ENCODE data around the gene PLCL2. TPM values are rescaled to one million over a fixed set of nuclear protein-coding genes. Genes with fewer than 3 reads are reported as not detected.
"Not testable (repeated sequence)": the region's sequence is repeated elsewhere in the genome, so short reads cannot be mapped to it uniquely, and the experiment has no call there.

PLCL2 gene
- polyA plus RNA-seq, 1 donor, result 10.2 TPM

- H3K4me3 ChIP-seq (ENCODE audit: low read length); H3K4me1 ChIP-seq (ENCODE audit: control insufficient read depth, insufficient read depth, low read length); H3K27ac ChIP-seq (ENCODE audit: low read length); H3K36me3 ChIP-seq (ENCODE audit: control insufficient read depth, insufficient read depth, low read length); DNase-seq; H3K9me3 ChIP-seq (ENCODE audit: control insufficient read depth, low read depth, low read length); H3K27me3 ChIP-seq (ENCODE audit: control insufficient read depth, insufficient read depth, low read length): not testable (repeated sequence)
- WGBS (ENCODE audit: insufficient coverage, low lambda C conversion rate), result no CpG with 5 or more reads among the region's 3 CpGs
Measured at GRCh38 chr3:17128671-17129070, 243.9 kb downstream of the PLCL2 start.

- Histone ChIP-seq H3K4me1 (ENCODE audit: control insufficient read depth, insufficient read depth, low read length) (no peaks in the 10 kb centered on the region), H3K27ac (ENCODE audit: low read length) (no peak overlapping the region), H3K36me3 (ENCODE audit: control insufficient read depth, insufficient read depth, low read length) (no peaks in the 10 kb centered on the region), H3K27me3 (ENCODE audit: control insufficient read depth, insufficient read depth, low read length) (no peaks in the 10 kb centered on the region), H3K9me3 (ENCODE audit: control insufficient read depth, low read depth, low read length) (no peaks in the 10 kb centered on the region), H3K4me3 (ENCODE audit: low read length) (no peak overlapping the region)
- WGBS (ENCODE audit: insufficient coverage, low lambda C conversion rate), result 100% methylated on average over 1 of the region's 3 CpGs
- no peak for DNase-seq
Measured at GRCh38 chr3:17129556-17129955, 244.8 kb downstream of the PLCL2 start.

GRCh38 chr3:17130956-17131355, 246.2 kb downstream of the PLCL2 start:
- Histone ChIP-seq H3K36me3 (ENCODE audit: control insufficient read depth, insufficient read depth, low read length) (no peaks in the 10 kb centered on the region), H3K4me3 (ENCODE audit: low read length) (no peak overlapping the region), H3K27me3 (ENCODE audit: control insufficient read depth, insufficient read depth, low read length) (no peaks in the 10 kb centered on the region), H3K9me3 (ENCODE audit: control insufficient read depth, low read depth, low read length) (no peaks in the 10 kb centered on the region), H3K27ac (ENCODE audit: low read length) (no peak overlapping the region), H3K4me1 (ENCODE audit: control insufficient read depth, insufficient read depth, low read length) (no peaks in the 10 kb centered on the region)
- no CpG with 5 or more reads among the region's 3 CpGs for WGBS (ENCODE audit: insufficient coverage, low lambda C conversion rate)
- no peak for DNase-seq

GRCh38 chr3:17132286-17133115, 247.7 kb downstream of the PLCL2 start:
- Histone ChIP-seq H3K4me3 (ENCODE audit: low read length) (no peak overlapping the region), H3K9me3 (ENCODE audit: control insufficient read depth, low read depth, low read length) (no peaks in the 10 kb centered on the region), H3K27me3 (ENCODE audit: control insufficient read depth, insufficient read depth, low read length) (no peaks in the 10 kb centered on the region), H3K4me1 (ENCODE audit: control insufficient read depth, insufficient read depth, low read length) (no peaks in the 10 kb centered on the region), H3K36me3 (ENCODE audit: control insufficient read depth, insufficient read depth, low read length) (no peaks in the 10 kb centered on the region), H3K27ac (ENCODE audit: low read length) (no peak overlapping the region)
- DNase-seq, result no peak
- WGBS (ENCODE audit: insufficient coverage, low lambda C conversion rate), result no CpG with 5 or more reads among the region's 10 CpGs

- Histone ChIP-seq H3K4me3 (ENCODE audit: low read length) (no peak overlapping the region), H3K27me3 (ENCODE audit: control insufficient read depth, insufficient read depth, low read length) (no peaks in the 10 kb centered on the region), H3K36me3 (ENCODE audit: control insufficient read depth, insufficient read depth, low read length) (no peaks in the 10 kb centered on the region), H3K4me1 (ENCODE audit: control insufficient read depth, insufficient read depth, low read length) (no peaks in the 10 kb centered on the region), H3K9me3 (ENCODE audit: control insufficient read depth, low read depth, low read length) (no peaks in the 10 kb centered on the region), H3K27ac (ENCODE audit: low read length) (no peak overlapping the region)
- peak in 1 of 2 donors; percentile 13 for DNase-seq
- no CpG with 5 or more reads among the region's 19 CpGs for WGBS (ENCODE audit: insufficient coverage, low lambda C conversion rate)
Measured at GRCh38 chr3:17133632-17134545, 249.1 kb downstream of the PLCL2 start.

GRCh38 chr3:17135696-17136095, 250.9 kb downstream of the PLCL2 start:
- H3K4me3 ChIP-seq (ENCODE audit: low read length), result no peak overlapping the region
- no peak overlapping the region for H3K27ac ChIP-seq (ENCODE audit: low read length)
- no peaks in the 10 kb centered on the region for H3K9me3 ChIP-seq (ENCODE audit: control insufficient read depth, low read depth, low read length)
- H3K27me3 ChIP-seq (ENCODE audit: control insufficient read depth, insufficient read depth, low read length), result no peaks in the 10 kb centered on the region
- DNase-seq, result no peak
- no peaks in the 10 kb centered on the region for H3K4me1 ChIP-seq (ENCODE audit: control insufficient read depth, insufficient read depth, low read length)
- H3K36me3 ChIP-seq (ENCODE audit: control insufficient read depth, insufficient read depth, low read length), result no peaks in the 10 kb centered on the region

- Histone ChIP-seq H3K4me1 (ENCODE audit: control insufficient read depth, insufficient read depth, low read length) (no peaks in the 10 kb centered on the region), H3K27me3 (ENCODE audit: control insufficient read depth, insufficient read depth, low read length) (no peaks in the 10 kb centered on the region), H3K9me3 (ENCODE audit: control insufficient read depth, low read depth, low read length) (no peaks in the 10 kb centered on the region), H3K4me3 (ENCODE audit: low read length) (no peak overlapping the region), H3K36me3 (ENCODE audit: control insufficient read depth, insufficient read depth, low read length) (no peaks in the 10 kb centered on the region), H3K27ac (ENCODE audit: low read length) (no peak overlapping the region)
- DNase-seq, result no peak
- WGBS (ENCODE audit: insufficient coverage, low lambda C conversion rate), result no CpG with 5 or more reads among the region's 11 CpGs
Measured at GRCh38 chr3:17136136-17136721, 251.5 kb downstream of the PLCL2 start.

GRCh38 chr3:17137321-17137826, 252.6 kb downstream of the PLCL2 start:
- Histone ChIP-seq H3K9me3 (ENCODE audit: control insufficient read depth, low read depth, low read length) (no peaks in the 10 kb centered on the region), H3K36me3 (ENCODE audit: control insufficient read depth, insufficient read depth, low read length) (no peaks in the 10 kb centered on the region), H3K27ac (ENCODE audit: low read length) (no peak overlapping the region), H3K27me3 (ENCODE audit: control insufficient read depth, insufficient read depth, low read length) (no peaks in the 10 kb centered on the region), H3K4me3 (ENCODE audit: low read length) (no peak overlapping the region), H3K4me1 (ENCODE audit: control insufficient read depth, insufficient read depth, low read length) (no peaks in the 10 kb centered on the region)
- no peak for DNase-seq
- WGBS (ENCODE audit: insufficient coverage, low lambda C conversion rate), result no CpG with 5 or more reads among the region's 5 CpGs

- Histone ChIP-seq H3K27ac (ENCODE audit: low read length) (no peak overlapping the region), H3K4me3 (ENCODE audit: low read length) (no peak overlapping the region), H3K36me3 (ENCODE audit: control insufficient read depth, insufficient read depth, low read length) (no peaks in the 10 kb centered on the region), H3K9me3 (ENCODE audit: control insufficient read depth, low read depth, low read length) (no peaks in the 10 kb centered on the region), H3K4me1 (ENCODE audit: control insufficient read depth, insufficient read depth, low read length) (no peaks in the 10 kb centered on the region), H3K27me3 (ENCODE audit: control insufficient read depth, insufficient read depth, low read length) (no peaks in the 10 kb centered on the region)
- DNase-seq, result no peak
- WGBS (ENCODE audit: insufficient coverage, low lambda C conversion rate), result 20% methylated on average over 1 of the region's 7 CpGs
Measured at GRCh38 chr3:17138246-17139039, 253.7 kb downstream of the PLCL2 start.
